ENCODE data around the gene CATSPERE. TPM values are rescaled to one million over a fixed set of nuclear protein-coding genes. Genes with fewer than 3 reads are reported as not detected.

CATSPERE gene, protein sequence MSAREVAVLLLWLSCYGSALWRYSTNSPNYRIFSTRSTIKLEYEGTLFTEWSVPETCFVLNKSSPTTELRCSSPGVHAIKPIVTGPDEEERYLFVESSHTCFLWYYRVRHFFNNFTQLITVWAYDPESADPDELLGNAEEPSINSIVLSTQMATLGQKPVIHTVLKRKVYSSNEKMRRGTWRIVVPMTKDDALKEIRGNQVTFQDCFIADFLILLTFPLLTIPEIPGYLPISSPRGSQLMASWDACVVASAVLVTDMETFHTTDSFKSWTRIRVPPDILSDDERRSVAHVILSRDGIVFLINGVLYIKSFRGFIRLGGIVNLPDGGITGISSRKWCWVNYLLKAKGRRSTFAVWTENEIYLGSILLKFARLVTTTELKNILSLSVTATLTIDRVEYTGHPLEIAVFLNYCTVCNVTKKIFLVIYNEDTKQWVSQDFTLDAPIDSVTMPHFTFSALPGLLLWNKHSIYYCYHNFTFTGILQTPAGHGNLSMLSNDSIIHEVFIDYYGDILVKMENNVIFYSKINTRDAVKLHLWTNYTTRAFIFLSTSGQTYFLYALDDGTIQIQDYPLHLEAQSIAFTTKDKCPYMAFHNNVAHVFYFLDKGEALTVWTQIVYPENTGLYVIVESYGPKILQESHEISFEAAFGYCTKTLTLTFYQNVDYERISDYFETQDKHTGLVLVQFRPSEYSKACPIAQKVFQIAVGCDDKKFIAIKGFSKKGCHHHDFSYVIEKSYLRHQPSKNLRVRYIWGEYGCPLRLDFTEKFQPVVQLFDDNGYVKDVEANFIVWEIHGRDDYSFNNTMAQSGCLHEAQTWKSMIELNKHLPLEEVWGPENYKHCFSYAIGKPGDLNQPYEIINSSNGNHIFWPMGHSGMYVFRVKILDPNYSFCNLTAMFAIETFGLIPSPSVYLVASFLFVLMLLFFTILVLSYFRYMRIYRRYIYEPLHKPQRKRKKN
- 0.49 and 1.3 TPM in 2 replicates for total RNA-seq (2022)
- Bru-seq, nascent RNA, result percentile 38 among the genes with signal in this experiment
- percentile 37 among the genes with signal in this experiment for BruChase-seq, experiment 1, labeled RNA remaining after a 6-hour chase
- percentile 40 among the genes with signal in this experiment for BruChase-seq, experiment 2, labeled RNA remaining after a 2-hour chase
- long read RNA-seq, partial matches to known transcripts, result 0 of 2 reads
- long read RNA-seq, other reads (novel, unspliced or antisense), result 2 of 2 reads

DNA sequence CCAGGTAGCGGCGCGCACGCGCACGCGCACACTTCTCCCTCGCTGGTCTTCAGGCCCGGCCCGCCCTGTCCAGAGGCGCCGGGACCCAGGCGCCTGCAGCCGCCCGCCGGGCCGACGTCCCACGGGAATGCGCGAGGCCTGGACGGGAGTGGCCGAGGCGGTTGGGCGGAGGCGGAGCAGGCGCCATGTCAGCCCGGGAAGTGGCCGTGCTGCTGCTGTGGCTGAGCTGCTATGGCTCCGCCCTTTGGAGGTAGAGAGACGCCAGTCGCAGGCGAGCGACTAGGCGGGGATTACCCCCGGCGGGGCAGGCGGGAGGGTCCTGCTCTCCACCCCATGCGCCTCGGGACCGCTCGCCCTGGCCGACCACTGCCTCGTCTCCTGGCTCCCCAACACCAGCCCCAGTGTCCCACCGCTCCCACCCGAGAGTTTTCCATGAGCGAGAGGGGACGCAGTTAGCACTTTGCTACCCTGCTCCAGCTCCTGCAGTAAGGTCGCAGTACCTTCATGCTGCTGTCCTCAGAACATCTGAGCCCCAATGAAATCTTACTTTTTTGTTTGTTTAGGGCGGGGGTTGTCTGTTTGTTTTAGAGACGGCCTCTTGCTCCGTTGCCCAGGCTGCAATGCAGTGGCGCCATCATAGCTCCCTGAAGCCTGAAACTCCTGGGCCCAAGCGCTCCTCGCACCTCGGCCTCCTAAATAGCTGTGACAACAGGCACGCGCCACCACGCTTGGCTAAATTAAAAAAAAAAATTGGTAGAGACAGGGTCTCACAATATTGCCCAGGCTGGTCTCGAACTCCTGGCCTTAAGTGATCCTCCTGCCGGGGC, at the start of gene CATSPERE:
CATSPERE (plus strand) TSS at position 29 of the 827 bp plus-strand sequence; CDS start at position 186, 157 bp downstream.
- Mint-ChIP-seq H3K27me3 (ENCODE audit: unreplicated experiment) (no peaks in the 10 kb centered on the region), H3K4me1 (ENCODE audit: low read depth, unreplicated experiment) (peaks cover 31% of the 10 kb centered on the region), H3K36me3 (ENCODE audit: insufficient read depth, unreplicated experiment) (peaks cover 16% of the 10 kb centered on the region), H3K27ac (ENCODE audit: unreplicated experiment) (peak within 1 kb of the TSS; percentile 66), H3K4me3 (ENCODE audit: low read depth, unreplicated experiment) (peak within 1 kb of the TSS; percentile 63), H3K9me3 (ENCODE audit: low read depth, unreplicated experiment) (peaks cover 2% of the 10 kb centered on the region)
- BruUV-seq (replicated peaks), result TSS peak; percentile 36
- DNase-seq, result peak; percentile 91
- intact Hi-C loops (cut with micrococcal nuclease; ENCODE audit: unreplicated experiment), result no loop called here
- CTCF ChIA-PET, result interaction anchor here (0.7 kb wide), 1 partner anchor 138 kb away, joined by 3 read pairs; no protein-coding TSS in a partner anchor
- TF ChIP-seq, protein P1, sequence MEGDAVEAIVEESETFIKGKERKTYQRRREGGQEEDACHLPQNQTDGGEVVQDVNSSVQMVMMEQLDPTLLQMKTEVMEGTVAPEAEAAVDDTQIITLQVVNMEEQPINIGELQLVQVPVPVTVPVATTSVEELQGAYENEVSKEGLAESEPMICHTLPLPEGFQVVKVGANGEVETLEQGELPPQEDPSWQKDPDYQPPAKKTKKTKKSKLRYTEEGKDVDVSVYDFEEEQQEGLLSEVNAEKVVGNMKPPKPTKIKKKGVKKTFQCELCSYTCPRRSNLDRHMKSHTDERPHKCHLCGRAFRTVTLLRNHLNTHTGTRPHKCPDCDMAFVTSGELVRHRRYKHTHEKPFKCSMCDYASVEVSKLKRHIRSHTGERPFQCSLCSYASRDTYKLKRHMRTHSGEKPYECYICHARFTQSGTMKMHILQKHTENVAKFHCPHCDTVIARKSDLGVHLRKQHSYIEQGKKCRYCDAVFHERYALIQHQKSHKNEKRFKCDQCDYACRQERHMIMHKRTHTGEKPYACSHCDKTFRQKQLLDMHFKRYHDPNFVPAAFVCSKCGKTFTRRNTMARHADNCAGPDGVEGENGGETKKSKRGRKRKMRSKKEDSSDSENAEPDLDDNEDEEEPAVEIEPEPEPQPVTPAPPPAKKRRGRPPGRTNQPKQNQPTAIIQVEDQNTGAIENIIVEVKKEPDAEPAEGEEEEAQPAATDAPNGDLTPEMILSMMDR (IDR thresholded peaks at IDR 0.05; ENCODE audit: unreplicated experiment), result no peak

DNA sequence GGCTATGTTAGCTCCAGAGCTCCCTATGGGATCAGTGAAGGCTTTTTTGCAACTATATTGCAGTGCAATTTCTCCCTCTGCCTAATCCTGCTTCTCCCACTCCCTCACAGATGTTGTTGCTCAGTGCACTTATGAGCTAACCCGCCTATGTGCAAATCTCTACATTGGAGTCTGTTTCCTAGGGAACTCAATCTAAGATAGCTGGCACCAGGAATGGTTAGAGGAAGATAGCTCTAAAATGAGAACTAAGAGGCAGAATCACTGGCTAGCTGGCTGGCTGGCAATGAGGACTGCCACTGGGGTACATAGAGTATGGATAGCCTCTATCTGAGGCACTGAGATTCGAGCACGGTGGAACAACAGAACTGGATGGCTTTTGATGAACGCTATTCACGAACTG, 48.9 kb upstream of the CATSPERE start:
- CTCF ChIA-PET, result interaction anchor here (1.2 kb wide), 1 partner anchor 25 kb away, joined by 3 read pairs; no protein-coding TSS in a partner anchor
- TF ChIP-seq, protein P1 (IDR thresholded peaks at IDR 0.05; ENCODE audit: unreplicated experiment), result no peak

DNA sequence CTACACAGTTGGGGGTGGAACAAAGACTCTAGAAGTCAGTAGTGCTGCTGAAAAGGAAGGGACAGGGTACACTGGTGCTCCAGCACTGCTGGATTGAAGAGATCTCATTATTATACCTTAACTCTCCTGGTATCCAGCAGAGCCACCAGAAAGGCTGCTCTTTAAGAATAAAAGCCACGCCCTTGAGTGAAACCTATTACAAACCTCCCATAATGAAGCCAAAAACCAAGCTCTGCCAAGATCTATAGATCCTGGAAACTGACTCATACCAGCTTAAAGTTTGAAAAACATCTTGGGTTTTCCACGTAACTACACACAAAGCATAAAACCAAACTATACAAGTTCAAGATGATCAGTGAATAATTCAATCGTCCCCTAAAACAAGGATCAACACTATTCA, 47.3 kb upstream of the CATSPERE start:
- Mint-ChIP-seq H3K4me1 (ENCODE audit: low read depth, unreplicated experiment) (peaks cover 13% of the 10 kb centered on the region), H3K27me3 (ENCODE audit: unreplicated experiment) (no peaks in the 10 kb centered on the region), H3K4me3 (ENCODE audit: low read depth, unreplicated experiment) (no peak overlapping the region), H3K9me3 (ENCODE audit: low read depth, unreplicated experiment) (no peaks in the 10 kb centered on the region), H3K27ac (ENCODE audit: unreplicated experiment) (no peak overlapping the region), H3K36me3 (ENCODE audit: insufficient read depth, unreplicated experiment) (peaks cover 71% of the 10 kb centered on the region)
- CTCF ChIA-PET, result interaction anchor here (1.2 kb wide), 1 partner anchor 32 kb away, joined by 3 read pairs; no protein-coding TSS in a partner anchor
- TF ChIP-seq, protein P1 (IDR thresholded peaks at IDR 0.05; ENCODE audit: unreplicated experiment), result no peak
- intact Hi-C loops (cut with micrococcal nuclease; ENCODE audit: unreplicated experiment), result no loop called here
- DNase-seq, result no peak
- BruUV-seq (replicated peaks), result no TSS peak

More for the DNA sequence above, 48.9 kb upstream of the CATSPERE start:
- no peaks in the 10 kb centered on the region for H3K9me3 Mint-ChIP-seq (ENCODE audit: low read depth, unreplicated experiment)
- intact Hi-C loops (cut with micrococcal nuclease; ENCODE audit: unreplicated experiment), result no loop called here
- no peak for DNase-seq
- H3K27ac Mint-ChIP-seq (ENCODE audit: unreplicated experiment), result peak overlapping the region; percentile 16
- no peak overlapping the region for H3K4me3 Mint-ChIP-seq (ENCODE audit: low read depth, unreplicated experiment)
- BruUV-seq (replicated peaks), result no TSS peak
- H3K4me1 Mint-ChIP-seq (ENCODE audit: low read depth, unreplicated experiment), result peaks cover 13% of the 10 kb centered on the region
- H3K27me3 Mint-ChIP-seq (ENCODE audit: unreplicated experiment), result no peaks in the 10 kb centered on the region
- H3K36me3 Mint-ChIP-seq (ENCODE audit: insufficient read depth, unreplicated experiment), result peaks cover 75% of the 10 kb centered on the region

Measured in Calu3 (cell line).